Calu3 (cell line): ENCODE data around the gene CNNM1. TPM values are rescaled to one million over a fixed set of nuclear protein-coding genes. Genes with fewer than 3 reads are reported as not detected.

ENCODE experiments used
- BruUV-seq: library from RNA; stranded (reverse); fragments of 400-500 nt; replicated peaks from 2 replicates; lab custom pipeline; 2021; lab: Mats Ljungman, UMichigan
- CTCF ChIA-PET: fragments of 300-600 bp; sonication (Branson Sonifier 250); formaldehyde crosslinking; loops from one replicate; lab custom pipeline; 2022; ENCODE audit warnings: antibody characterized with exemption; lab: Charles Lee
- DNase-seq: peaks from one replicate; pipeline ENCODE4 v3.0.0; 2022
- H3K27ac Mint-ChIP-seq: one replicate; pipeline ENCODE4 v1.8.0; 2022; ENCODE audit warnings: mixed read lengths; ENCODE audit not compliant: unreplicated experiment
- H3K27me3 Mint-ChIP-seq: one replicate; pipeline ENCODE4 v1.8.0; 2022; ENCODE audit warnings: mixed read lengths; ENCODE audit not compliant: unreplicated experiment
- H3K36me3 Mint-ChIP-seq: one replicate; pipeline ENCODE4 v1.8.0; 2022; ENCODE audit warnings: mild to moderate bottlenecking, moderate library complexity, mixed read lengths; ENCODE audit not compliant: insufficient read depth, unreplicated experiment
- H3K4me1 Mint-ChIP-seq: one replicate; pipeline ENCODE4 v1.8.0; 2022; ENCODE audit warnings: mild to moderate bottlenecking, low read depth, mixed read lengths; ENCODE audit not compliant: unreplicated experiment
- H3K4me3 Mint-ChIP-seq: one replicate; pipeline ENCODE4 v1.8.0; 2022; ENCODE audit warnings: mild to moderate bottlenecking, low read depth, moderate library complexity, mixed read lengths; ENCODE audit not compliant: unreplicated experiment
- H3K9me3 Mint-ChIP-seq: one replicate; pipeline ENCODE4 v1.8.0; 2022; ENCODE audit warnings: low read depth, mixed read lengths; ENCODE audit not compliant: unreplicated experiment
- intact Hi-C: fragments of 100-400 bp; cut with micrococcal nuclease; formaldehyde crosslinking; loops from one replicate; pipeline ENCODE4 v1.10.0; 2022; ENCODE audit not compliant: unreplicated experiment
- total RNA-seq: library from RNA; stranded (reverse); gene quantifications from 2 replicates; pipeline ENCODE4 v1.2.3, GENCODE V29; 2022
- TF ChIP-seq, protein P1 (sequence below): fragments of 200-600 bp; IDR thresholded peaks from one replicate; pipeline ENCODE4 v1.8.0; 2022; ENCODE audit warnings: antibody characterized with exemption; ENCODE audit not compliant: unreplicated experiment

Gene CNNM1
- total RNA-seq, 1 experiment from 2014 or later: 5.8 TPM

DNA sequence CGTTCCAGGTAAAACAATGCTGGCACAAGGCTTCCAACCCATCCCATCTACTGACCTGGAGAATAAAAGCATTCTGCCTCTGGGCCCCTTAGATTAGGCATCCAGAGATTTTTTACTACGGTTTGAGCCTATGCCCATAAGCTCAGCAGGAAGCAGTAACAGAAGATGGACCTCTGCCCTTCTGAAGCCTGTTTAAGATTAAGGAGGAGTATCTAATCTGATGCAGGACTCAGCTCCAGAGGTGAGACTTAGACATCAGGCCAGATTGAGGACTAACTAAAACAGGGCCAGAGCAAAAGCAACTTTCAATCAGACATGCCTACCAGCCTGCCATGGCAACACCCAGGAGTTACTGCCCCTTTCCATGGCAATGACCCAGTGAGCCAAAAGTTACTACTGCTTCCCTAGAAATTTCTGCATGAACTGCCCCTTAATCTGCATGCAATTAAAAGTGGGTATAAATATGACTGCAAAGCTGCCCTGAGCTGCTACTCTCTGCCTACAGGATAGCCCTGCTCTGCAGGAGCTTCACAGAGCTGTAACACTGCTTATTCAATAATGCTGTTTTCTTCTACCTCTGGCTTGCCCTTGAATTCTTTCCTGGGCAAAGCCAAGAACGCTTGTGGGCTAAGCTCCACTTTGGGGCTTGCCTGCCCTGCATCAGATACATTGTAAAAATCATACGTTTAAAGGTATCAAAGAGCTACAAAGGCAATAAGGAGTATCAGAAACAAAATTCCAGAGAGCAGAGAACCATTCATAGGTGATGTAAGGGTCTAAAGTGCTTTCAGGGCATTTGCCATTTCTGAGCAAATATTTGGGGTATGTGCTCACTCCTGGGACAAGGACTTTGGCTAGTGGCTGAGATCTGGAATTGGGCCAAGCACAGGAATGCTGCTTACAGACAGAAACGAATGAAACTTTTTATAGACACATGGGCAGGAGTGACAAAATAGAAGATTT, 25.0 kb upstream of the CNNM1 start:
- H3K27me3 Mint-ChIP-seq: no peaks in the 10 kb centered on the region
- H3K36me3 Mint-ChIP-seq: no peaks in the 10 kb centered on the region
- CTCF ChIA-PET: no interaction called here
- H3K9me3 Mint-ChIP-seq: no peaks in the 10 kb centered on the region
- no peak overlapping the region for H3K27ac Mint-ChIP-seq
- DNase-seq: no peak
- intact Hi-C loops: no loop called here
- H3K4me3 Mint-ChIP-seq: no peak overlapping the region
- BruUV-seq: no TSS peak
- H3K4me1 Mint-ChIP-seq: no peaks in the 10 kb centered on the region
- TF ChIP-seq, protein P1, sequence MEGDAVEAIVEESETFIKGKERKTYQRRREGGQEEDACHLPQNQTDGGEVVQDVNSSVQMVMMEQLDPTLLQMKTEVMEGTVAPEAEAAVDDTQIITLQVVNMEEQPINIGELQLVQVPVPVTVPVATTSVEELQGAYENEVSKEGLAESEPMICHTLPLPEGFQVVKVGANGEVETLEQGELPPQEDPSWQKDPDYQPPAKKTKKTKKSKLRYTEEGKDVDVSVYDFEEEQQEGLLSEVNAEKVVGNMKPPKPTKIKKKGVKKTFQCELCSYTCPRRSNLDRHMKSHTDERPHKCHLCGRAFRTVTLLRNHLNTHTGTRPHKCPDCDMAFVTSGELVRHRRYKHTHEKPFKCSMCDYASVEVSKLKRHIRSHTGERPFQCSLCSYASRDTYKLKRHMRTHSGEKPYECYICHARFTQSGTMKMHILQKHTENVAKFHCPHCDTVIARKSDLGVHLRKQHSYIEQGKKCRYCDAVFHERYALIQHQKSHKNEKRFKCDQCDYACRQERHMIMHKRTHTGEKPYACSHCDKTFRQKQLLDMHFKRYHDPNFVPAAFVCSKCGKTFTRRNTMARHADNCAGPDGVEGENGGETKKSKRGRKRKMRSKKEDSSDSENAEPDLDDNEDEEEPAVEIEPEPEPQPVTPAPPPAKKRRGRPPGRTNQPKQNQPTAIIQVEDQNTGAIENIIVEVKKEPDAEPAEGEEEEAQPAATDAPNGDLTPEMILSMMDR: no peak

DNA sequence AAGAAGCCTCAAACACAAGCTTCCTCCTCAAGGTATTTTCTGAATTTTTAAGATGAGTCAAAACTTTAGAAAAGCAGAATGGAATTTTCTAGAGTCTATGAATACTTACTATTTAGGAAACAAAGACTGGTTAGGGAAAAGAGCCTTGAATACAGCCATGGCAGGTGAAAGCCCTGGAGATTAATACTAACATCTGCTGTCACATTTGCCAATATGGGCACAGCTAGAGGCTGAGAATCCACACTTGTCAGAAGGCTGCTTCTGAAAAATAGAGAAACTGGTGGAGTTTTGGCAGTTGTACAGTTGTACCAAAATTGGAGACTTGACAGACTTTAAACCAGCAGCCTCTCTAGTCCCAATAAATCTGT, 24.3 kb upstream of the CNNM1 start:
- H3K9me3 Mint-ChIP-seq: no peaks in the 10 kb centered on the region
- H3K4me1 Mint-ChIP-seq: no peaks in the 10 kb centered on the region
- H3K27me3 Mint-ChIP-seq: no peaks in the 10 kb centered on the region
- no peak overlapping the region for H3K4me3 Mint-ChIP-seq
- no peaks in the 10 kb centered on the region for H3K36me3 Mint-ChIP-seq
- BruUV-seq: no TSS peak
- intact Hi-C loops: no loop called here
- no peak overlapping the region for H3K27ac Mint-ChIP-seq
- DNase-seq: no peak
- CTCF ChIA-PET: no interaction called here
- TF ChIP-seq, protein P1: no peak

DNA sequence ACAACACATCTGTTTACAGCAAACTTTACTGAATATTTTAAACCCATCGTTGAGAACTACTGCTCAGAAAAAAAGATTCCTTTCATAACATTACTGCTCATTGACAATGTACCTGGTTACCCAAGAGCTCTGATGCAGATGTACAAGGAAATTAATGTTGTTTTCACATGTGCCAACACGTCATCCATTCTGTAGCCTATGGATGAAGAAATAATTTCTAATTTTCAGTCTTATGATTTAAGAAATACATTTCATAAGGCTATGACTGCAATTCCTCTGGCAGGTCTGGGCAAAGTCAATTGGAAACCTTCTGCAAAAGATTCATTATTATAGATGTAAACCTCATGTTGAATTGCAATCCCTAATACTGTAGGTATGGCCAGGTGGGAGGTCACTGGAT, 16.7 kb upstream of the CNNM1 start:
- CTCF ChIA-PET: no interaction called here
- BruUV-seq: no TSS peak
- H3K36me3 Mint-ChIP-seq: no peaks in the 10 kb centered on the region
- H3K27me3 Mint-ChIP-seq: no peaks in the 10 kb centered on the region
- no peak for DNase-seq
- H3K4me3 Mint-ChIP-seq: no peak overlapping the region
- H3K27ac Mint-ChIP-seq: no peak overlapping the region
- no peaks in the 10 kb centered on the region for H3K4me1 Mint-ChIP-seq
- TF ChIP-seq, protein P1: no peak
- no peaks in the 10 kb centered on the region for H3K9me3 Mint-ChIP-seq
- intact Hi-C loops: no loop called here

DNA sequence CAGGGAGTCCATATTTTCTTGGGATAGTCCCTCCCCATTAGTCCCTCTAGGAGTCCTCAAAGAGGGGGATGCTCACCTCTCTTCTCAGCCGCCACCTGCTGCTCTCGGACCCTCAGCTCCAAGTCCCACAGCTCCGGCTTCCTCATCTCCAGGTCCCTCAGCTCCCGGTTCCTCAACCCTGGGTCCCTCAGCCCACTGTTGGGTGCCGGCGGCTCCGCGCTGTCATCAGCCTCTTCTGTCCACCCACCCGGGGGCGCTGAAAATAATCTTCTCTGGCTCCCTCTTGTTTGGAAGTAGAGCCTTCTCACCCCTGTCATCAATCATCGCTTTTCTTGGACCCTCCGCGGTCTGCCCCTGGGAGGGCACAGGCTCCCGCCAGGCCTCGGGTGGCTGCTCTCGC, 13.3 kb upstream of the CNNM1 start:
- BruUV-seq: no TSS peak
- TF ChIP-seq, protein P1: no peak
- no peaks in the 10 kb centered on the region for H3K4me1 Mint-ChIP-seq

More for the DNA sequence above, 13.3 kb upstream of the CNNM1 start:
- no peak for DNase-seq
- intact Hi-C loops: no loop called here
- H3K27me3 Mint-ChIP-seq: peaks cover 13% of the 10 kb centered on the region
- CTCF ChIA-PET: no interaction called here
- no peak overlapping the region for H3K4me3 Mint-ChIP-seq
- no peaks in the 10 kb centered on the region for H3K36me3 Mint-ChIP-seq
- no peak overlapping the region for H3K27ac Mint-ChIP-seq
- no peaks in the 10 kb centered on the region for H3K9me3 Mint-ChIP-seq
